ENCODE data around the gene FGR.

FGR gene

GRCh38 chr1:27583479-27583878, 51.5 kb downstream of the FGR start:
- no peak for DNase-seq (ENCODE audit: extremely low read depth, low read depth)
- TF ChIP-seq, protein P1, sequence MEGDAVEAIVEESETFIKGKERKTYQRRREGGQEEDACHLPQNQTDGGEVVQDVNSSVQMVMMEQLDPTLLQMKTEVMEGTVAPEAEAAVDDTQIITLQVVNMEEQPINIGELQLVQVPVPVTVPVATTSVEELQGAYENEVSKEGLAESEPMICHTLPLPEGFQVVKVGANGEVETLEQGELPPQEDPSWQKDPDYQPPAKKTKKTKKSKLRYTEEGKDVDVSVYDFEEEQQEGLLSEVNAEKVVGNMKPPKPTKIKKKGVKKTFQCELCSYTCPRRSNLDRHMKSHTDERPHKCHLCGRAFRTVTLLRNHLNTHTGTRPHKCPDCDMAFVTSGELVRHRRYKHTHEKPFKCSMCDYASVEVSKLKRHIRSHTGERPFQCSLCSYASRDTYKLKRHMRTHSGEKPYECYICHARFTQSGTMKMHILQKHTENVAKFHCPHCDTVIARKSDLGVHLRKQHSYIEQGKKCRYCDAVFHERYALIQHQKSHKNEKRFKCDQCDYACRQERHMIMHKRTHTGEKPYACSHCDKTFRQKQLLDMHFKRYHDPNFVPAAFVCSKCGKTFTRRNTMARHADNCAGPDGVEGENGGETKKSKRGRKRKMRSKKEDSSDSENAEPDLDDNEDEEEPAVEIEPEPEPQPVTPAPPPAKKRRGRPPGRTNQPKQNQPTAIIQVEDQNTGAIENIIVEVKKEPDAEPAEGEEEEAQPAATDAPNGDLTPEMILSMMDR (IDR thresholded peaks at IDR 0.05; ENCODE audit: low read depth, low read length, missing control alignments), result no peak

DNA sequence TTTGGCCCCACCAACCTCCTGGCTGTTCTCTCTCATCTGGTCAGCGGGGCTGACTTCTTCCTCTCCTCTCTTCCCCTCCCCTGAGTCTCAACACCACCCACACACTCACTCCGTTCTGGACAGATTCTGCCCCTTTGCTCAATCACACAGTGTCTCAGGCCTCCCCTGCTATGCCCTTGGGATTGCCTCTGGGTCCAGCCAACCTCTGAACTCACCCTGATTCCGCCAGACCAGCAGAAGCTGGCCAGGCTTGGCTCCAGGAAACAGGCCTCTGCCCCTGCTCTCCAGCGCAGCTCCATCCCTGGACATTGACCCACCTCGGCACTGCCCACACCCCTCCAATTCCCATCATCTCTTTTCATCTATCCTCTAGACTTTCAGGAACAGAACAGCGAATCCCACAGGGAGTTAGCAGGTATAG, 53.2 kb downstream of the FGR start:
- no peak overlapping the region for H3K4me3 ChIP-seq (replicated peaks; ENCODE audit: low read depth, low read length)
- no peak for DNase-seq (ENCODE audit: extremely low read depth, low read depth)

More at GRCh38 chr1:27583479-27583878, 51.5 kb downstream of the FGR start:
- no peak overlapping the region for H3K4me3 ChIP-seq (replicated peaks; ENCODE audit: low read depth, low read length)

GRCh38 chr1:27577504-27578188, 57.3 kb downstream of the FGR start:
- no peak overlapping the region for H3K4me3 ChIP-seq (replicated peaks; ENCODE audit: low read depth, low read length)
- DNase-seq (ENCODE audit: extremely low read depth, low read depth), result no peak
- TF ChIP-seq, protein P1 (IDR thresholded peaks at IDR 0.05; ENCODE audit: low read depth, low read length, missing control alignments), result no peak

More for the DNA sequence above, 53.2 kb downstream of the FGR start:
- TF ChIP-seq, protein P1 (IDR thresholded peaks at IDR 0.05; ENCODE audit: low read depth, low read length, missing control alignments), result no peak

- no peak overlapping the region for H3K4me3 ChIP-seq (replicated peaks; ENCODE audit: low read depth, low read length)
- no peak for DNase-seq (ENCODE audit: extremely low read depth, low read depth)
- TF ChIP-seq, protein P1 (IDR thresholded peaks at IDR 0.05; ENCODE audit: low read depth, low read length, missing control alignments), result no peak
Measured at GRCh38 chr1:27576806-27577227, 58.2 kb downstream of the FGR start.

DNA sequence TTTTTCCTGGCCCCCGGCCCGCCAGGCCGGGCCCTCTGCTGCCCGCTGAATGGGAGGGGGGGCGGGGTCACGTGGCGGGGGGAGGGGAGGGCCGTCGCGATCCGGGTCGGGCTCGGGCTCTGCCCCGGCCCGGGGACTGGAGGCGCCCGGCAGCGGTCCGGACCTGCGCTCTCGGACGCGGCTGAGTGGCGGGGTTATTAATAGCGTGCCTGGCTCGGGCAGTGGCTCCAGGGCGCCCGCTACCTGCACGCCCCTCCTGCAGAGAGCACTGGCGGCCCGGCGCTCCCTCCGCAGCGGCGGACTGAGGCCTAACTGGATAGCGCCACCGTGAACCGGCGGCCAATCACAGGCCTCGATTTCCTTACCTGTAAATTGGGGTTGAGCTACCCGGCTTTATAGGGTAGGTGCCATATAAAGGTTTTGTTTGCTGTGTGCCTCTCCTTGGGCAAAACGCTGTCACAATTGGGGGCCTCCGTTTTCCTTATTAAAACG, 59.1 kb downstream of the FGR start:
- H3K4me3 ChIP-seq (replicated peaks; ENCODE audit: low read depth, low read length), result peak overlapping the region; percentile 30
- TF ChIP-seq, protein P1 (IDR thresholded peaks at IDR 0.05; ENCODE audit: low read depth, low read length, missing control alignments), result no peak
- DNase-seq (ENCODE audit: extremely low read depth, low read depth), result no peak

GRCh38 chr1:27574871-27575831, 59.8 kb downstream of the FGR start:
- DNase-seq (ENCODE audit: extremely low read depth, low read depth), result no peak
- peak overlapping the region; percentile 34 for H3K4me3 ChIP-seq (replicated peaks; ENCODE audit: low read depth, low read length)
- TF ChIP-seq, protein P1 (IDR thresholded peaks at IDR 0.05; ENCODE audit: low read depth, low read length, missing control alignments), result peak; percentile 44
